Left forelimb (tissue), 1 donor: Measurements from ENCODE around the gene AQP1.

Experiments used
- DNase-seq: peaks from one replicate; pipeline ENCODE4 v3.0.0-alpha.2; 2018; ENCODE audit warnings: low spot score

Gene AQP1

GRCh38 chr7:30974605-30975255, 63.1 kb downstream of the AQP1 start:
- DNase-seq = no peak
